Measurements from ENCODE around the gene POM121L2. TPM values are rescaled to one million over a fixed set of nuclear protein-coding genes. Genes with fewer than 3 reads are reported as not detected.

POM121L2 gene
- total RNA-seq, 1 donor from 2014 or later = not detected

DNA sequence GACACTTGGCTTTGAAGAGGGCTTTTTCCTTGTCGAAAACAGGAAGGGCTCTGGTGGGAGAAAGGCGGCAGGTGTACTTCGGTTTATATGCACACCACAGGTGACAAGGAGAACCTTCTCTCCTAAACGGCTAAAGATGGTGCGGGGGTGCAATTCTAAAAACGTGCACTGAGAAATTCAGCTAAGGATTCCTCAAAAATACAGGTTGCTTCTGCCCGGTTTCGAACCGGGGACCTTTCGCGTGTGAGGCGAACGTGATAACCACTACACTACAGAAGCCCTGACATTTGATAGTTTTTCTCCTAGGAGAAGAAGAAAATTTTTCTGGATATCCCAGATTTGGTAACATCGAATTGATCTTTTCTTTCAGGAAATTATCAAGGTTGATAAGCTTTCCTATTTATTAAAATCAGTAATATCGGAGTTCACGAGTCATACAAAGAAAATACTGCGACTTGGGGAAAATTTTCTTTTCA is 32.0 kb downstream of the POM121L2 start:
- Histone ChIP-seq H3K4me1 (no peaks in the 10 kb centered on the region), H3K27ac (no peak overlapping the region), H3K4me3 (no peak overlapping the region), H3K27me3 (peaks cover 3% of the 10 kb centered on the region), H3K9me3 (peaks cover 0 to 10% of the 10 kb centered on the region in 2 donors), H3K36me3 (no peaks in the 10 kb centered on the region)
- TF ChIP-seq, protein P1, sequence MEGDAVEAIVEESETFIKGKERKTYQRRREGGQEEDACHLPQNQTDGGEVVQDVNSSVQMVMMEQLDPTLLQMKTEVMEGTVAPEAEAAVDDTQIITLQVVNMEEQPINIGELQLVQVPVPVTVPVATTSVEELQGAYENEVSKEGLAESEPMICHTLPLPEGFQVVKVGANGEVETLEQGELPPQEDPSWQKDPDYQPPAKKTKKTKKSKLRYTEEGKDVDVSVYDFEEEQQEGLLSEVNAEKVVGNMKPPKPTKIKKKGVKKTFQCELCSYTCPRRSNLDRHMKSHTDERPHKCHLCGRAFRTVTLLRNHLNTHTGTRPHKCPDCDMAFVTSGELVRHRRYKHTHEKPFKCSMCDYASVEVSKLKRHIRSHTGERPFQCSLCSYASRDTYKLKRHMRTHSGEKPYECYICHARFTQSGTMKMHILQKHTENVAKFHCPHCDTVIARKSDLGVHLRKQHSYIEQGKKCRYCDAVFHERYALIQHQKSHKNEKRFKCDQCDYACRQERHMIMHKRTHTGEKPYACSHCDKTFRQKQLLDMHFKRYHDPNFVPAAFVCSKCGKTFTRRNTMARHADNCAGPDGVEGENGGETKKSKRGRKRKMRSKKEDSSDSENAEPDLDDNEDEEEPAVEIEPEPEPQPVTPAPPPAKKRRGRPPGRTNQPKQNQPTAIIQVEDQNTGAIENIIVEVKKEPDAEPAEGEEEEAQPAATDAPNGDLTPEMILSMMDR (IDR thresholded peaks at IDR 0.05) = no peak
- no peak for DNase-seq (ENCODE audit: low spot score in 2 of 2)
- intact Hi-C loops (cut with DNase I) = no loop called here

DNA sequence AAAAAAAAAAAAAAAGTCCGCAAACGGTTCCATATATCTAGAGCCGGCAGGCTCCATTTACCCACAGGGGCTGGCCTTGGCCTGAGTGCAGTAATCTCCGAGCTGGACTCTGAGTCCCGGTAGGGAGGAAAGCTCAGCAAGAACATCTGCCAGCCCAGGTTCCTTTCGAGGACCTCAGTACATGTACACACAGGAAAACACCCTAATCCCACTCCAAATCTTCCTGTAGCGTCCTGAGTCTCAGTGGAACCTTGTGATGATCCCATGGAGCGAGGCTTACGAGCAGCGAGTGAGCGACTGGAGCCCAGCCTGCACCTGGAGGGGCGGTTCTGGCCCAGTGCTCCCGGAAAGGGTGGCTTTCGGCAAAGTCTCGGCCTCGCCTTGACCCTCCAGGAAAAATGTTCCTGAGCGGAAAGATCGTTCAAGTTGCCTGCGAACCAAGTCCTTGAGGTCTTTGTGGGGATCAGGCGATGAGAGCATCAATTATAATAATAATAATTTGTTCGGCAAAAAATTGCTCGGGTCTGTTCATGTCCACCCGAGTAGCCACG is 32.5 kb downstream of the POM121L2 start:
- no peak for DNase-seq (ENCODE audit: low spot score in 2 of 2)
- H3K36me3 ChIP-seq = no peaks in the 10 kb centered on the region
- no peaks in the 10 kb centered on the region for H3K4me1 ChIP-seq
- H3K9me3 ChIP-seq = peaks cover 0 to 10% of the 10 kb centered on the region in 2 donors
- H3K27ac ChIP-seq = no peak overlapping the region
- intact Hi-C loops (cut with DNase I) = no loop called here
- H3K27me3 ChIP-seq = peaks cover 3% of the 10 kb centered on the region
- H3K4me3 ChIP-seq = no peak overlapping the region
- TF ChIP-seq, protein P1 (IDR thresholded peaks at IDR 0.05) = no peak

DNA sequence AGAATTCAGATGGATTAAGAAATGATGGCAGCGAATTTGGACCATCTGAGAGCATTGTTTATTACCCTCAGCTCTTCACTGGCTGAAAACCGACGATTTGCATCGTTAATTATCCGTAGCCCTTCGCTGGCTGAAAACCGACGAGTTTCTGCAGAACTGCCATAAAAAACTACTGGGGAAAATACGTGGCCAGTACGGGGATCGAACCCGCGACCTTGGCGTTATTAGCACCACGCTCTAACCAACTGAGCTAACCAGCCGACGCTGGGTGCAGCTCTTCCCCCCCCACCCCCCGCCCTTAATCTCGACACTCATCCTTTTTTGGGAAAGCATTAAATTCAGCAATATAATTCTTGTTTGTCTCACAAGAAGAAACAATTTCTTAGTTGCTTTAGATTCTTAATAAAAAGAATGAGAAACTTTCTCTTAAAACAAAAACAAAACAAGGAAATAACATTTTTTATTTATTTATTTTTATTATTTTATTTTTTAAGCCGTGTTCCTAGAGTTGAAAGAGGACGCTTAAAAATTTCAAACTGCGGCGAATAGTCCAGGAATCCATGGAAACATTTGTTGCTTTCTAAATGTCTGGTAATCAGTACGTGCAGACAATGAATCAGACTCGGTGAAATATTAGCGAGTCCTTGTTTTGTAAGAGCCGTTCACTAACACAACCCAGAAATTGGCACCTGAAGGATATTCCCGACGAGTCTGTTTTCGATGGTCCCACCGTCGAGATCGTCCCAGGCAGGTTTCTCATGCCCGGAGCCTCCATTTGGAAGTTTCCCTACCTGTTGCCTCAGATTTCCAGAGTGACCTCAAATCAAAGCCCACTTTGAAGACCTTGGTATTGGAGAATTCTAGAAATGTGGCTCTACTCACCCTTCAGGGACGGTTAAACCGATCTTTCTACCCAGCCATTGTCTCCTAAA is 36.8 kb downstream of the POM121L2 start:
- no peak for DNase-seq (ENCODE audit: low spot score in 2 of 2)
- TF ChIP-seq, protein P1 (IDR thresholded peaks at IDR 0.05) = no peak
- H3K27me3 ChIP-seq = no peaks in the 10 kb centered on the region
- H3K4me3 ChIP-seq = no peak overlapping the region
- H3K36me3 ChIP-seq = no peaks in the 10 kb centered on the region
- H3K27ac ChIP-seq = no peak overlapping the region
- no peaks in the 10 kb centered on the region for H3K4me1 ChIP-seq
- H3K9me3 ChIP-seq = peaks cover 0 to 6% of the 10 kb centered on the region in 2 donors
- intact Hi-C loops (cut with DNase I) = no loop called here

DNA sequence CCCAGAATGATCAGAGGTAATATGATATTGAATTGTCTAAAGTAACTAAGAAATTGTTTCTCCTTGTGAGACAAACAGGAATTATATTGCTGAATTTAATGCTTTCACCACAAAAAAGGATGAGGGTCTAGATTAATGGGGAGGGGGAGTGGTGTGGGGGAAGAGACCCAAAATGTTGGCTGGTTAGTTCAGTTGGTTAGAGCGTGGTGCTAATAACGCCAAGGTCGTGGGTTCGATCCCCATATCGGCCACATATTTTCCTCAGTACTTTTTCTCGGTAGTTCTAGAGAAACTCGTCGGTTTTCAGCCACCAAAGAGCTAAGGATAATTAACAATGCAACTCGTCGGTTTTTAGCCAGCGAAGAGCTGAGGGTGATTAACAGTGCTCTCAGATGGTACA is 38.3 kb downstream of the POM121L2 start:
- Histone ChIP-seq H3K36me3 (no peaks in the 10 kb centered on the region), H3K9me3 (peaks cover 0 to 6% of the 10 kb centered on the region in 2 donors), H3K27ac (no peak overlapping the region), H3K4me1 (no peaks in the 10 kb centered on the region), H3K27me3 (no peaks in the 10 kb centered on the region), H3K4me3 (no peak overlapping the region)
- intact Hi-C loops (cut with DNase I) = no loop called here
- TF ChIP-seq, protein P1 (IDR thresholded peaks at IDR 0.05) = no peak
- DNase-seq (ENCODE audit: low spot score in 2 of 2) = no peak

GRCh38 chr6:27268803-27269202 is 43.3 kb downstream of the POM121L2 start:
- intact Hi-C loops (cut with DNase I) = no loop called here
- H3K4me1 ChIP-seq = no peaks in the 10 kb centered on the region
- H3K27ac ChIP-seq = no peak overlapping the region
- H3K4me3 ChIP-seq = no peak overlapping the region
- TF ChIP-seq, protein P1 (IDR thresholded peaks at IDR 0.05) = no peak
- no peaks in the 10 kb centered on the region for H3K27me3 ChIP-seq
- DNase-seq (ENCODE audit: low spot score in 2 of 2) = no peak
- no peaks in the 10 kb centered on the region for H3K9me3 ChIP-seq
- H3K36me3 ChIP-seq = no peaks in the 10 kb centered on the region
